ENCODE results near the gene TBX1.
A peak's percentile ranks its signal among the peaks of the same experiment; 100 is the strongest.
"Not testable (repeated sequence)": the region's sequence is repeated elsewhere in the genome, so short reads cannot be mapped to it uniquely, and the experiment has no call there.

Gene TBX1

DNA sequence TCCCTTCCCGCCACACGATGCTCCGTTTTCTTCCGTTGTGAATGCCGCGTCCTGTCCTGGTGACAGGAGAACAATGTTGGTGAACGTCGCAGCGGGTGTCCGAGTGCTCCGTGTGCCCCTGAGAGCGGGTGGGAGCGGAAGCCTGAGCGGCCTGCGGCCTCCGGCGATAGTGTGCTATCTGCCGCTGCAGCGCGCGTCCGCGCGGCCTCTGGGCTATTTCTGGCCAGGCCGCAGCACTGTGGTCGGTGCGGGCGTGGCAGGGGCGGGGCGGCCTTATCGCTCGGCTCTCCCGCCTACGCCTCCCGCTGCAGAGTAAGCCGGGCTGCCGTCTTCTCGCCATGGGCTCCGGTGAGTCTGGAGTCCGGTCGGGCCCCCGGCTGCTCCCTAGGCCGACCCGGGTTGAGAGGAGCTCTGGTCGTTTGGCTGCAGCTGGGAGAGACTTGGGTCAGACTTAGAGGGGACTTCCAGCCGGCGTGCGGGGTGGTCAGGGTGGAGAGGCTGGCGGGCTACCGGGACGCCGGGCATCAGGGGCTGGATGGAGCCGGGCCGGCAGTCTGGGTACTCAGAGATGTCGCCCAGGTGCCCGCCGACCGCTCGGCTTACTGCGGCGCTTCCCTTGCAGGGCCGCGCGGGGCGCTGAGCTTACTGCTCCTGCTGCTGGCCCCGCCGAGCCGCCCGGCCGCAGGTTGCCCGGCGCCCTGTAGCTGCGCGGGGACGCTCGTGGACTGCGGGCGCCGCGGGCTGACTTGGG is 37.2 kb upstream of the TBX1 start, which contains the start of gene GP1BB:
GP1BB (plus strand) TSS at position 308 of the 751 bp plus-strand sequence; CDS start at position 339, 31 bp downstream.
- no peak for DNase-seq (ENCODE audit: low read depth in 2 of 2)

DNA sequence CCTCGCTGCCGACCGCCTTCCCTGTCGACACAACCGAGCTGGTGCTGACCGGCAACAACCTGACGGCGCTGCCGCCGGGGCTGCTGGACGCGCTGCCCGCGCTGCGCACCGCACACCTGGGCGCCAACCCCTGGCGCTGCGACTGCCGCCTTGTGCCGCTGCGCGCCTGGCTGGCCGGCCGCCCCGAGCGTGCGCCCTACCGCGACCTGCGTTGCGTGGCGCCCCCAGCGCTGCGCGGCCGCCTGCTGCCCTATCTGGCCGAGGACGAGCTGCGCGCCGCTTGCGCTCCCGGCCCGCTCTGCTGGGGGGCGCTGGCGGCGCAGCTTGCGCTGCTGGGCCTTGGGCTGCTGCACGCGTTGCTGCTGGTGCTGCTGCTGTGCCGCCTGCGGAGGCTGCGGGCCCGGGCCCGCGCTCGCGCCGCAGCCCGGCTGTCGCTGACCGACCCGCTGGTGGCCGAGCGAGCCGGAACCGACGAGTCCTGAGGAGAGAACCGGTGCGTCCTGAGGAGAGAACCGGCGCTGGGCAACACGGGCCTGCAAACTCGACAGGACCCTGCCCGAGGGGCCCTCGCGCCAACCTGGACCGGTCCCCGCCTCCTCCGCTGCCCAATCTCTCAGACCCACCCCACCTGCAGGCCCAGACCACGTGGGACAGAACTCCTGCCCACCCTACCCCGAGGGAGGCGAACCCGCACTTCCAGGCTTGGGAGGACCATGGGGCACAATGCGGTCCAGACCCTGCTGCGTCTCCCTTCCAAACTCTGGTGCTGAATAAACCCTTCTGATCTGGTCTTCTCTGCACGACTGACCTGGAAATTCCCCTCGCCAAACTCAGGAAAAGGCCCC is 36.4 kb upstream of the TBX1 start:
- DNase-seq (ENCODE audit: low read depth in 2 of 2): no peak

DNA sequence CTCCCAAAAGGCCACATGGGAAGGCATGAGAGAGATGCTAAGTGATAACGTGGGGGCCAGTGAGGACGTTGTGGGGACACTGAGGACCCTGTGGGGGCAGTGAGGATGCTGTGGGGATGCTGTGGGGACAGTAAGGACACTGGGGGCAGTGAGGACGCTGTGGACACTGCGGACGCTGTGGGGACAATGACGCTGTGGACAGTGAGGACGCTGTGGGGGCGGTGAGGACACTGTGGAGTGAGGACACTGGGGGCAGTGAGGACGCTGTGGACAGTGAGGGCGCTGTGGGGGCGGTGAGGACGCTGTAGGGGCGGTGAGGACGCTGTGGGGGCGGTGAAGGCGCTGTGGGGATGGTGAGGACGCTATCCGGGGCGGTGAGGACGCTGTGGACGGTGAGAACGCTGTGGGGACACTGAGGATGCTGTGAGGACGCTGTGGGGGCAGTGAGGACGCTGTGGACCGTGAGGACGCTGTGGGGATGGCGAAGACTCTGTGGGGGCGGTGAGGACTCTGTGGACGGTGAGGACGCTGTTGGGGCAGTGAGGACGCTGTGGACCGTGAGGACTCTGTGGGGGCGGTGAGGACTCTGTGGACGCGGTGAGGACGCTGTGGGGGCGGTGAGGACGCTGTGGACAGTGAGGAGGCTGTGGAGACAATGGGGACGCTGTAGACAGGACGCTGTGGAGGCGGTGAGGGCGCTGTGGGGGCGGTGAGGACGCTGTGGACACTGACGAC is 35.5 kb upstream of the TBX1 start:
- DNase-seq (ENCODE audit: low read depth in 2 of 2): no peak

DNA sequence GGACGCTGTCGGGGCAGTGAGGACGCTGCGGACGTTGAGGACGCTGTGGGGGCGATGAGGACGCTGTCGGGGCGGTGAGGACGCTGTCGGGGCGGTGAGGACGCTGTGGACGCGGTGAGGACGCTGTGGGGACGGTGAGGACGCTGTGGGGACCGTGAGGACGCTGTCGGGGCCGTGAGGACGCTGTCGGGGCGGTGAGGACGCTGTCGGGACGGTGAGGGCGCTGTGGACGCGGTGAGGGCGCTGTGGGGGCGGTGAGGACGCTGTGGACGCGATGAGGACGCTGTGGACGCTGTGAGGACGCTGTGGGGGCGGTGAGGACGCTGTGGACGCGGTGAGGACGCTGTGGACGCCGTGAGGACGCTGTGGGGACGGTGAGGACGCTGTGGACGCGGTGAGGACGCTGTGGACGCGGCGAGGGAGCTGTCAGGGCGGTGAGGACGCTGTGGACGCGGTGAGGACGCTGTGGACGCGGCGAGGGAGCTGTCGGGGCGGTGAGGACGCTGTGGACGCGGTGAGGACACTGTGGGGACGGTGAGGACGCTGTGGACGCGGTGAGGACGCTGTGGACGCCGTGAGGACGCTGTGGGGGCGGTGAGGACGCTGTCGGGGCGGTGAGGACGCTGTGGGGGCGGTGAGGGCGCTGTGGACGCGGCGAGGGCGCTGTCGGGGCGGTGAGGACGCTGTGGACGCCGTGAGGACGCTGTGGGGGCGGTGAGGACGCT is 34.4 kb upstream of the TBX1 start:
- DNase-seq (ENCODE audit: low read depth in 2 of 2): not testable (repeated sequence)

DNA sequence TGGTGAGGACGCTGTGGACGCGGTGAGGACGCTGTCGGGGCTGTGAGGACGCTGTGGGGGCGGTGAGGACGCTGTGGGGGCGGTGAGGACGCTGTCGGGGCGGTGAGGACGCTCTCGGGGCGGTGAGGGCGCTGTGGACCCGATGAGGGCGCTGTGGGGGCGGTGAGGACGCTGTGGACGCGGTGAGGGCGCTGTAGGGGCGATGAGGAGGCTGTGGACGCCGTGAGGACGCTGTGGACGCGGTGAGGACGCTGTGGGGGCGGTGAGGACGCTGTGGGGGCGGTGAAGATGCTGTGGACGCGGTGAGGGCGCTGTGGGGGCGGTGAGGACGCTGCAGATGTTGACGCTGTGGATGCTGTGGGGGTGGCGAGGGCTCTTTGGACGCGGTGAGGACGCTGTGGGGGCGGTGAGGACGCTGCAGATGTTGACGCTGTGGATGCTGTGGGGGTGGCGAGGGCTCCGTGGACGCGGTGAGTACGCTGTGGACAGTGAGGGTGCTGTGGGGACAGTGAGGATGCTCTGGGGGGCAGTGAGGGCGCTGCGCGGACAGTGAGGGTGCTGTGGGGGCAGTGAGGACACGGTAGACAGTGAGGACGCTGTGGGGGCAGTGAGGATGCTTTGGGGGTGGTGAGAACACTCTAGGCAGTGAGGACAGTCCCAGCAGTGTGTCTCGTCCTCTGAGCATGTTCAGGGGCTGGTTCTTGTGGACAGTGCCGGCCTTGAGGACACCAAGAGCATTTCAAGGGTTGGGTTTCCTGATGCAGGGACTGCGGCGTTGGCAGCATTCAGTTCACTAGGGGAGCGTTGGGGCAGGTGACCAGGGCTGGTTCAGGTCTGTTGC is 33.0 kb upstream of the TBX1 start:
- no peak for DNase-seq (ENCODE audit: low read depth in 2 of 2)

DNA sequence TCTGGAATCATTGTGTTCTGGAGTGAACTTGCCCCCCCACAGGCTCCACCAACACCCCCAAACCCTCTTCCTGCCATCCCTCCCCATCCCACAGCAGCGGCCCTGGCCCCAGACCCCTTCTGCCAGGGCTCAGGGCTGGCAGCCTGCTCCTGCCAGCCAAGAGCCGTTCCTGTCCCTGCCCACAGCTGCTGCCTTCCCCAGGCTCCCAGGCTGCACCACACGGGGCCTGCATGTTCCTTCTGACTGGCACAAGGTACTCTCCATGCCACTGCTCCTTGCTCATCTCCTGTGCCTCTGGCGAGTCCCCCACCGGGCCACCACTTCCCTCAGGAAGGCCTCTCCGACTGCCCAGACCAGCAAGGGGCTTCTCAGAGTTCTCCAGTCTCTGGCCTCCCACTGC is 32.3 kb upstream of the TBX1 start:
- DNase-seq (ENCODE audit: low read depth in 2 of 2): no peak

DNA sequence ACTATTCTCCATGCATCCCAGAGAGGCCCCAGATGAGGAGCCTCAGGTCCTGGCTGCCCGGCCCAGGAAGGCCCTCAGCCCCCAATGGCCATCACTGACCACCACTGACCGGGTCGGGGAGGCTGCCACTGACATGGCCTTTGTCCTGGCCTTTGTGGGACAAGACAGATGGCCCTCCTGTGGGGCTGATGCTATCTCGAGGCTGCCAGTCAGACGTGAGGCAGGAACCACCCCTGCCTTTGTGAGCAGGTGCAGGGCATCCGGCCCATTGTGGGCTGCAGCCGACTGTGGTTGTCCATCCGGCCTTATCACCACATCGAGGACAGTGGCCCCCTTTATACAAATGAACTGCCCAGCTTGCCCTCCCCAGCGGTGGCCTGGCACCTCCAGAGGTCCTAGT is 31.7 kb upstream of the TBX1 start:
- DNase-seq (ENCODE audit: low read depth in 2 of 2): no peak

DNA sequence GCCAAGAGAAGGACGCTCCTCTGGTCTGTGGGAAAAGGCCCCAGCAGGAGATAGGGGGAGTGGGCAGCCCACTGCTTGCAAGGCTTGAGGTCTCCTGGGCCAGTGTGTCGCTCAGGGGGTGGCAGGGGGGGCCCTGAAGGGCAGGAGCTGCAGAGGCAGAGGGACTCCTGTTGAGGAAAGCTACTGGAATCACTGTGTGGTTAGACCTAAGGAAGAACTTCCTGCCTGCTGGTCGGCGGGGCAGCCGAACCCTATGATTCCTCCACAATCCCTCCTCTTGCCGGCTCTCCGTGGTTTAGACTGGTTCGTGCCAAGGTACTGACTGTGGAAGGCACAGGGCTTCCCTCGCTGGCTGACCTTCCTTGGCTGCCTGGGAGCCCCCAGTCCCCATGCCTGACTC is 31.1 kb upstream of the TBX1 start:
- DNase-seq (ENCODE audit: low read depth in 2 of 2): no peak

DNA sequence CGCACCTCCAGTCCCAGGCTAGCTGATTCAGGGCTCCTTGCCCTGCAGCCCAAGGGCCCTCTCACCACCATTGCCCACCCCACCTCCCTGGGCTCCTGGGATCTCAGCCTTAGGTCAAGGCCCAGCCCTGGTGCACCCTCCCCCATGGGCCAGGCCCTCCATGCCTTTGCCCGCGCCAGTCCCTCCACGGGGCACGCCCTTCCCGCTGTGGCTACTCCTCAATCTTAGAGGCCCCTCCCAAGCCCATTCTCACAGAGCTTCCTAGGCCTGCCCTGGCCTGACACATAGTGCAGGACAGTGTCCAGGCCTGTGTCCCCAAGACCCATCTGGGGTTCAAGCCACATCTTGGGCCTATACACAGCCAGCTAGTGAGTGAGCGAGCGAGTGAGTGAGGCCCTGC is 30.4 kb upstream of the TBX1 start:
- no peak for DNase-seq (ENCODE audit: low read depth in 2 of 2)

DNA sequence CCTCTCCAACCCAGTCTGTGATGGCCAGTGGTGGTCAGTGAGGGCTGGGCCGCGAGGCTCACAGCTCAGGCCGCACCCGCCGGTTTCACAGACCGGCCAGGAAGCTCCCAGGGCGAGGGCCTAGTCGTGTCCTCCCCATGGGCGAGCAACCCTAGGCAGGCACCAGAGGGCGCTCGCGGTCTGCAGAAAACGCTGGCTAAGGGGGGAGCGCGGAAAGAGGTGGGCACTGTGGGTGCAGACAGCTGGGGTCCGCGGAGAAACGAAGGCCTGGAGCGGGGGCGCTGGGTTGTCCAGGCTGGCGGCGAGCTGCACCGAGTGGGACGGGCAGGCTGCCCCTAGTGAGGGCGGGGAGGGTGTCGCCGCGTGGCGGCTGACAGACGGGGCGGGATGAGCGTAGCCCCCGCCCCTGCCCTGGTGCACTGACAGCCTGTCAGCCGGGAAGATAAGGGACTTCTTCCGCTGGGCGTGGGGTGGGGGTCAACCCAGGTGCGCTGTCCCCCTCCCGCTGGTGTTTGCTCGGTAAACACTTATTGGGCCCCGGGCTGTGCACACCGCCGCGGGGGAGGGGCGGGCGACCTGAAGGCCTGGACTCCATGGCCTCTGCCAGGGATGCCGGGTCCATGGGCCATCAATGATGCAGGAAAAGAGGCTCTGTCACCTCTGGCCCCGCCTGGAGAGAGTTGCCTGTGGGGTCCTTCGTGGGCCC is 29.8 kb upstream of the TBX1 start:
- DNase-seq (ENCODE audit: low read depth in 2 of 2): peak; percentile 37 to 42

DNA sequence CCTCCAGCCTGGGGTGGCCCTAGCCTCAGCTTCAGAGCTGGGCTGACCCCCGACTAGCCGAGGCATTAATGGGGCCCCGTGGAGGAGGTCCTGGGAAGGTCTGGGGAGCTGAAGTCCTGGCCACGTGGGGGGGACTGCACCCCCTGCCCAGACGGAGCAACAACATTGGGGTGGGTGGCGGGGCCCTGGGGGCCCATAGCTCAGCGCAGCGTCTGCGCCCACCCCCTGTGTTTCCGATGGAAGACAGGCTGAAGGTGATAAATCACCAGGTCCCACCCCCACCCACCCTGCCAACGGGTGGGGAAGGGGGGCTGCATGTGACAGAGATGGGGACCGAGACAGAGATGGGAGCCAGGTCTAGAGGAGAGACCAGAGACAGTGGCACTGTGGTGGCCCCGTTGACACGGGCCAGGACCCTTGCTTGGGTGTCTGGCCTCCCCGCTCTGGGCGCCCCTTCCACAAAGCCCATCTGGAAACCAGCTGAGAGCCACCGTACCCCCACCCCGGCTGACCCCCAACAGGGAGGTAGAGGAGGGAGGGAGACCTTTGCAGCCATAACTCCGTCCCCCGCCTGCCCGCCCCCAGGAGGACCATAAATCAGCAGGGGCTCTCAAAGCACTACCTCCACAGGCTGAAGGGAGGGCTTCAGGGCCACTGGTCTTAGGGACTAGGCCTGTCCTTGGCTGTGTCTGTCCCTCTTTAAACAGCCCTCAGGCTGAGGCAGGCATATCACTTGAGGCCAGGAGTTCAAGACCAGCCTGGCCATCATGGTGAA is 29.0 kb upstream of the TBX1 start:
- no peak for DNase-seq (ENCODE audit: low read depth in 2 of 2)

DNA sequence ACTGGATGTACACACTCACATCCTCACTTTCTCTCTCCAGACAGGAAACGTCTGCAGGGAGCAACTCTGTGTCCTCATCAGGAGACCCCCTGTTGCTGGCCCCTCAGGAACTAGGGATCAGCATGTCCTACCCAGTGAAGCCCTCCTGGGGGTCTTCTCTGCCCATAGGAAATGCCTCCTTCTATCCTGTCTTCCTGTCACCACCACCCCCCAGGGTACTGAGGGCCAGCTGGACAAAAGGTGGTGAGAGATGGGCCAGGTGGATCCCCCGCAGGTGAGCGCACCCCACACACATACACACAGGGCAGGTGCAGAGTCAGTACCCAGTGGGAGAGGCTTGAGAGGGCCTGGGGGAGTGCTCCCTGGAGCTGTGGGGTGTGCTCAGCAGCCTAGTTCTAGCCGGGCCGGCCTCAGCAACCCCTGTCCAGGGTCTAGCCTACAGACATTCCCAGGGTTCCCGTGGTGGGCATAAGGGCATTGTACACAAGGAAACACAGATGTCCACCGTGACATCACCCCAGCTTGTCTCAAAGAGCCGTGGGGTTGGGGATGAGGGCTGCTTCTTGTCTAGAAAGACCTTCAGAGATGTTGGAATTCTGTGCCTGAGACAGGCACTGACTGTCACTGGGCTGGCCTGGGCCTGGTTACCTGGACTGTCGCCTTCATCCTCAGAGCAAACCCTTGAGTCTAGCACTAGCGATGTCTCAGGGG is 28.0 kb upstream of the TBX1 start:
- DNase-seq (ENCODE audit: low read depth in 2 of 2): no peak

DNA sequence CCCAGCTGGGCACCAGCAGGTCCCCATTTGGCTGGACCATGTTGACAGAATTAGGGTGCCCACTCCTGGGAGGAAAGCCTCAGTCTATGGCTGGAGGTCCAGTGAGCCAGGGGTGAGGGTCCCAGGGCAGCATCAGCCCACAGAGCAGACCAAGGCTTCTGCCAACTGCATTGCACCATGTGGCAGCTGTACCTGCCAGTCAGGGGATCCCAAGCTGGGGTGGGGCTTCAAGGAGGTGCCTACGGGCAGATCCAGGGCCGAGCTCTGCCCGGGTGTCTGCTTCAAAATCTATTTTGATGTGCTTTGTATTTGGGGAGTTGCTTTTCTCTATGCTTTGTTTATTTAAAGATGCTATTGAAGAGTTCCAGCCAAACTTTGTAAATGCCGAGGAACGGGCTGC is 26.8 kb upstream of the TBX1 start:
- no peak for DNase-seq (ENCODE audit: low read depth in 2 of 2)

DNA sequence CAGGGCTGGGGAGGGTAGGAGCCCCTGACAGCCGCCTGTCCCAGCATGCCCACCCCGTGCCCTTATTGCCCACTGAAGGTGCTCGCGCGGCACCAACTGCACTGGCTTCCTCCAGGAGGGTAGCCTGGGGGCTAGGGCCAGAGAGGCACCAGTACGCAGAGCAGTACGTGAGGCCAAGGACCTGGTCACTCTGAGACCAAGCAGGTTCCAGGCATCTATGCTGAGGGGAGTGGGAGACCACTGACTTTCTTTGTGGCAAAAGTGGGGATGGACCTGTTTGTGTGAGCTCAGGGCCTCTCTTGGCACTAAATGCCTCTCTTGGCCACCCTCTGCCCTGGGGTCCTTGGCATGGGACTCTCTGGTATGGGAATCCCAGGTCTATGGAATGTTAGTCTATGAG is 26.4 kb upstream of the TBX1 start:
- no peak for DNase-seq (ENCODE audit: low read depth in 2 of 2)

DNA sequence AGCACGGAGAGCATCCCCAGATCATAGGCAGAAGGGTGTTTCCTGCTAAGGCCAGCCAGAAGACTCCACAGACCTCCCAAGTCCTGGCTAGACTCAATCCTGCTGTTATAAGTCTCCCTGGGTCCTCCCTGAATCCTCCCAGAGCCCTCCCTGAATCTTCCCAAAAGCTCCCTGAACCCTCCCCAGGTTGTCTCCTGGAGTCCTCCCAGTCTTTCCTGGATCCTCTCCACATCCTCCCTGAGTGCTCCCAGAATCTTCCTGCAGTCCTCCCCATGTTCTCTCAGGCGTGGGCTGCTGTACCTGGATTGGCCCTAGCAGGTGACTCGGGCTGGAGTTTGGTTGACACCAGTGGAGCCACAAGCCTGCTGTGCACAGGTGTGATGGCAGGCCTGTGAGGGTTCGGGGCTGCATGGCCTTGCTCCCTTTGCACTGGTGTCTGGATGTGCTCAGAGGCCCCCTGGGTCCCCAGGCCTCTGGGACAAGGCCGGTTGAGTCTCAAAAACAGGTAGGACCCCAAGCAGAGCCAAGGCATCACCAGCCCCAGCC is 25.7 kb upstream of the TBX1 start:
- DNase-seq (ENCODE audit: low read depth in 2 of 2): no peak

DNA sequence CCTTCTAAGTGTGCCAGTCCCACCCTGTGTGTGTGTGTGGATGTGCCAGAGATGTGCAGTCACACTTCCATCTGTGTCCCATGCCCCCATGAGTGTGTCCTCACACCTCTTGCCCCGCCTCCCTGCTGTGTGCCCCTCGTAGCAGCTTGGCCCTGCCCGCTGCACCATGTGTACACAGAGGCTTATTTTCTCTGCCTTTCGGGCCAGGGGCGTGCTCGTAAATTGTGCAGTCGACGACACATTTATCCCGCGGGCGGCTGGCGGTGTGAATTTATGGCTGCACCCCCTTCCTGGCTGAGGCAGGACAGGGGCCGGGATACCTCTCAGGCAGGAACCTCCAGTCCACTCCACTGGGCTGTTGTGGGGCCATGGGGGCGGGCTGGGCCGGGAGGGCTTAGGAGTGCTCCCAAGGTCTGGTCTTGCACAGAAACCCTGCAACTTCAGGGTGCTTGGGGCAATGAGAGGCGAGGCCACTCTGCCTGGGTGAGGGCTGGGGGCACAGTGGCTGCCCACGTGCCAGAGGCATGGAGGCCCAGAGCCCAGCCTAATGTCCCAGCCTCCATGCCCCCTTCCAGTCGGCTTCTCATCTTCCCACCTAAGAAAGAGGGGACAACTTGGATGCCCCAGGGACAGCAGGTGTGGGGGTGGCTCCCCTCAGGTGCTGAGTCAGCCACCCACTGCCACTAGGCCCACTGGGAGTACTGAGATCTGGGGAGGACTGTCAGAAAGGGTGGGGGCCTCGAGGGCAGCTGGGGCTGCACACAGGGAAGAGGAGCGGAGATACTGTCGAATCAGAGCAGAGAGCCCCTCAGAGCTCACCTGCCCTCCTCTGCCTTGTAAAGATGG is 24.7 kb upstream of the TBX1 start:
- no peak for DNase-seq (ENCODE audit: low read depth in 2 of 2)

DNA sequence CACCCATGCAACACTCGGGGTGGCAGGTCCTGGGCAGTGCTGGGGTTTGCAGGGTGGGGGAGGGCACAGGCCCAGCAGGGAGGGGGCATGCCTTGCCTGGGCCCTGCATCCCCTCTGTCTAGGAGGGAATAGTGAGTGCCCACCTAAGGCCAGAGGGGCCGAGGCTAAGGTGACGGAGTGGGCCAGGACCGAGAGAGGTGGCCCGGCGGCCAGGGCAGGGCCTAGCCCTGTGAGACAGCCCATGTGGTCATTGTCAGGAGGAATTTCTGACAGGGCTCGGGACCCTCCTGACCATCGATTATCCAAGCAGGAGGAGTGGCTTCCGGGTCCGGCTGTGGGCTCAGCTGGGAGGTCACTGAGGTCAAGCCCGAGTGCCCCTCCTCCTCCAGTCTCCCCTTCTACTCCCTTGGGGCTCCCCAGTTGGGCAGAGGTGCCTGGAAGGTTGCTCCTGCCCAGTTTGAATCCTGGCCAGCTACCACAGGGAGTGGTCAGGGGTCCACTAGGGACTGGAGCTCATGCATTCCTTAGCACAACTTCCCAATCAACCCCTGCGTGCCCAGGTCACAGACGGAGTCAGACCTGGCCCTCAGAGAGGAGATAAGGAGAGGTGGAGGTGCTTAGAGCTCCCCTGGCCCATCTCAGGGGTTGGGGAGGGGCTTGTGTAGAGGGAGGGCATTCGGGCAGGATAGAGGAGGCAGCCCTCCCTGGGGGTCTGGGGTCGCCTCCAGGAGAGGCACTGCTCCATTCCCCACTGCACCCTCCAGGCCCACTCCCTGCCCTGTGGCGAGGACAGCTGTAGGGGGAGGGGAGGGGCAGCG is 22.5 kb upstream of the TBX1 start:
- DNase-seq (ENCODE audit: low read depth in 2 of 2): no peak

Data from fibroblast of skin of left quadriceps (primary cell).